Activated CD4-positive, alpha-beta T cell treated with anti-CD3 and anti-CD28 coated beads, Interleukin-2, amount 50 U/mL, for 24 hours (primary cell): ENCODE data around the gene ING5.

ENCODE experiments used
- DNase-seq, 2 donors: peaks; one replicate each; pipeline ENCODE4 v3.0.0-alpha.2; 2020; ENCODE audit warnings: low read depth in 1 of 2, low spot score in 1 of 2

The ING5 gene

GRCh38 chr2:241672243-241673188 lies 29.3 kb upstream of the ING5 start:
- DNase-seq = no peak

GRCh38 chr2:241673189-241673663 lies 28.6 kb upstream of the ING5 start:
- no peak for DNase-seq

DNA sequence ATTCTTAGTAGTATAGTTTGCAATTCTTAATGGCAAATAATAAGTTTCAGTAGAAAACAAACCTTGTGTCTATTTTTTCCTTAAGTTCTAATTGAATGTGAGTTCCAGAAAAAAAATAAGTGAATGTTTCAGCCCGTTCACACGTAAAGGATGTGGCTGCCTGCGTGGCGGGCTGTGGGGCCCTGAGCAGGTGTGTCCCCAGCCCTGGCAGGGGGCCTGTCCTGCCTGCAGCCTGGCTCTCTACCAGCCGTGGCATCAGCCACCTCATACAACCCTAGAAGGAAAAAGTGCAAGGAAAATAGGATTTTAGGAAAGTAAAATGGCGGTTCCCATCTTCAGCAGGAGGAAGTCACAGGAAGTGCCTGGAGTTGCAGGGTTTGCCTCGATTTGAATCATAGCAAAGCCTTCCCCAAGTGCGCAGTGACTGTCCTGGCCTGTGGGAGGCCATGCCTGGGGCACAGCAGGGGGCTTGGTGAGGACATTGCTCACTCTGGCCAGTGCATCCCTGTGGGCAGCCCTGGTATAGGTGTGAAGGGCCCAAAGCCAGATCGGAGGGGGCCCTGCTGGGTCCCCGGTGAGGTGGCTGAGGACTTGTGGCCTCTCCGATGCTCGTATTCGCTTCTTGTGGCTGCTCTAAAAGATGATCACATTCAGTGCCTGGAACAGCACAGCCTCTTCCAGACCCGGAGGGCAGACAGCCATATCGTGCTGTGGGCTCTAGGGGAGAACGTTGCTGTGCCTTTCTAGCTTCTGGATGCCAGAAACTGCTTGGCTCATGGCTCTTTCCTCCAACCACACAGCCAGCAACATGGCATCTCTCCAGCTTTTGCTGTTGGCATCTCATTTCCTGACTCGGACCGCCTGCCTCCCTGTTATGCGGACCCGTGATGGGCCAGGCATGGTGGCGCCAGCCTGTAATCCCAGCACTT lies 27.8 kb upstream of the ING5 start:
- DNase-seq = no peak

- no peak for DNase-seq
Observed at GRCh38 chr2:241675885-241676284, 26.0 kb upstream of the ING5 start.

GRCh38 chr2:241676665-241677064 lies 25.2 kb upstream of the ING5 start:
- no peak for DNase-seq

DNA sequence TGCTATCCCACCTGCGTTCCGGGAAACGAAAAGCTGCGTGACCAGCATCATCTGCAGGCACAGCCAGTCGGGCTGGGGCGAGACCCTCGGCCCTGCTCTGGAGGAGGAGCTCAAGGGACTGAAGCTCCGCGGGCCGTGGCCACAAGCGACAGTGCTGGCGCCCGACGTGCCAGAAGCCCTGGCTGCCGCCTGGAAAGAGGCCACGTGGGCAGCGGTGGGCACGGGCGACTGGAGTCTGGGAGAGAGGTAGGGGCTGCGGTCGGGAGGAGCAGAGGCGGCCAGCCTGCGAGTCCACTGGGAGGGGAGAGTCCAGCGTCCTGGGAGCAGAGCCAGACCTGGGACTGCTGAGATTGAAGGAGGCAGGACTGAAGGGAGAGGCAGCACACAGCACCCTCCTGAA lies 24.4 kb upstream of the ING5 start:
- no peak for DNase-seq

GRCh38 chr2:241678307-241678706 lies 23.5 kb upstream of the ING5 start:
- DNase-seq = no peak

DNA sequence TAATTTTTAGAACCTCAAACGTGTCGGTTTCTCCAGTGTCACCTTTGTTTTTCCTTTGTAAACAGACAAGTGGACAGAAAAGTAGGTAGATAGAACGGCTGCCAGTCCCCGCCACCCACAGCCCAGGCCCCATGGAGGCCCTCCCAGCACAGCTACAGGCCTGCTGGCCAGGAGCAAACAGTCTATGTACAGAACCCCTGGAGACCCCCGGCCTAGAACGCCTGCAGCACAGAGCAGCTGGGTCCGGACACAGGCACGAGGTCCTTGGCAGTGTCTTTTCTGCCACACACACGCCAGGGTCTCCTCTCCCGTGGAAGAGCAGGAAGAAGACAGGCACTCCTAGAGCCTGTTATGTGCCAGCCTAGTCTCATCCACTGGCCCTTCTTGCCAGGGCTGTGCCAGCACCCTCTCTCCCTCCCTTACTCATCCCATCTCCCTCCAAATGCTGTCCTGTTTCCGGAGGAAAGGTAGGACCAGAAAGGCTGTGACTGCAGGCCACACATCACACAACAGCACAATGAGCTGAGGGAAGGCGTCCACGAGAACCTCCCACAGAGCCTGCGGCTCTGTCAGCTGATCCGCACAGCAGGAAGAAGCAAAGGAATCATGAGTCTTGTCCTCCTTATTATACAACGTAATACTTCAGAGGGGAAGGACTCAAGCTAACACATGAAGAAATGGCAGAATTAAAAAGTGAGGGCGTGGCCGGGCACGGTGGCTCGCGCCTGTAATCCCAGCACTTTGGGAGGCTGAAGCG lies 22.9 kb upstream of the ING5 start:
- DNase-seq = no peak

GRCh38 chr2:241680044-241680443 lies 21.8 kb upstream of the ING5 start:
- DNase-seq = no peak

DNA sequence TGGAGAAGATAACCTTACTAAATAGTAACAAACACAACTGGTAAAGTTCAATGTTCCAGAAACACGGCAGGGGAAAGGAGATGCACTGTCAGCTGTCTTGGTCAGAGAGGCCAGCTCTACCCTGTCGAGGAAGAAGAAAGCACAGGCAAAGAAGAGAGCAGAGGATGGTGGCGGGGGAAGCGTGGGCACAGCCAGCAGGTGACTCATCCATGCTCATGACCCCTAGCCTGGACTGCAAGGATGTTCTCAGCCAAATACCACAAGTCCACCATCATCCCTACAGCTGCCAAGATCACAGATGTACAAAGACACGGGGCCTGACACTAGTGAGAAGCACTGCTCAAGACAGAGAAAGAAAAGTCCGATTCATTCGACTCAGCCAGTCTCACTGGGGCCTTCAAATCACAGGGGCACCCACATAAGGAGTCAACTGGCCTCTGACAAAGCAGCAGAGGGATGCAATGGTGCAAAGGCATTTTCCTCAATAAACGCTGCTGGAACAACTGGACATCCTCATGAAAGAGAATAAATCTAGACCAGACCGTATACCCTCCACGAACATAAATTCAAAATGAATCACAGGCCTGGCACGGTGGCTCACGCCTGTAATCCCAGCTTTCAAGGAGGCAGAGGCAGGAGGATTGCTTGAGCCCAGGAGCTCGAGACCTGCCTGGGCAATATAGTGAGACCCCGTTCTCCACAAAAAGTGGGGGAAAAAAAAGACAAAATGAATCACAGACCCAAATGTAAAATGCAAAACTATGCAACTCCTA lies 20.8 kb upstream of the ING5 start:
- DNase-seq = no peak

DNA sequence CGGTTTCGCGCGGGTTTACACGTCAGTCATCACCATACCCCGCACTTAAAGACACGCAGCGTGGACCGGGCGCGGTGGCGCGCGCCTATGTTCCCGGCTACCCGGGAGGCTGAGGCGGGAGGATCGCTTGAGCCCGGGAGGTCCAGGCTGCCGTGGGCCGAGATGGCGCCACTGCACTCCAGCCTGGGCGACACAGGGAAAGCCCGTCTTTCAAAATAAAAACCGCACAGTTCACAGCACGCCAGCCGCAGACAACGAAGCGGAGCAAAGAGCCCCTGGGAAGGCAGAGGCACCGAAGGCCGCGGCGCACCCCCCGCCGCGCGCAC lies 15.6 kb upstream of the ING5 start:
- no peak for DNase-seq

DNA sequence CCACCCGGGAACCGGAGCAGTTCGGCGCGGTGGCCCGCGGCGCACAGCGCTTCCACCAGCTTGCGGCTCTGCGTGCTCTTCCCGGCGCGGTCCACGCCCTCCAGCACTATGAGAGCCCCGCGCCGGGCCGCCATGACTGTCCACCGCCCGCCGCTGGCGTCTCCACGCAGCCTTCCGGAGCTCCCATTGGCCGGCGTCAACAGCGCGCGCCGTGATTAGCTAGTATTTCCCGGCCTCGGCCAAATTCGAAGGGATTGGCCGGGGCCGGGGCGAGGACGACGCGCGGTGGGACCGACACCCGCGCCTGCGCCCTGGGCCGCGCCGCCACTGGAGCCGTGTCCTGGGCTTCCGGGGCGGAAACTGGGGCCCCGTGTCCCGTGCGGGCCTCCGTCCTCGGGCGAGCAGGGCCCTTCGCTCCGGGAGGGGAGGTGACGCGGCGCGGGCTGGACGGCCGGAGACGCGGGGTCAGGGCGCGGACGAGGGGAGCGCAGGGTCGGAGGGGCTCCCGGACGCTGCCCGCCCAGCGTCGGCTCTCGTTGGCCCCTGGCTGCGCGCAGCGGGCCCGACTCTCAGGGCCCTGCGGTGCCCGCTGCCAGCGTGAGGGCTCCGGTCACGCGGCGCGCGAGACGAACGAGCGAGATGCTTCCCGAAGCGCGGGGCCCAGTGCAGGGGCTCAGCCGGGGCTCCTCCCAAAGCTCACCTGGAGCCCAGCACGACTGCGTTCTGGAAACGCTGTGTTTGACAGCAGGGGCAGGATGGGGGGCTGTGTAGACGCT lies 15.0 kb upstream of the ING5 start, which contains the start of gene DTYMK:
Gene DTYMK (minus strand): TSS at position 166 of the 776 bp plus-strand sequence. CDS start 32 bp downstream, at position 134.
- DNase-seq = peak; percentile 85 to 91

GRCh38 chr2:241689306-241689705 lies 12.5 kb upstream of the ING5 start:
- no peak for DNase-seq

DNA sequence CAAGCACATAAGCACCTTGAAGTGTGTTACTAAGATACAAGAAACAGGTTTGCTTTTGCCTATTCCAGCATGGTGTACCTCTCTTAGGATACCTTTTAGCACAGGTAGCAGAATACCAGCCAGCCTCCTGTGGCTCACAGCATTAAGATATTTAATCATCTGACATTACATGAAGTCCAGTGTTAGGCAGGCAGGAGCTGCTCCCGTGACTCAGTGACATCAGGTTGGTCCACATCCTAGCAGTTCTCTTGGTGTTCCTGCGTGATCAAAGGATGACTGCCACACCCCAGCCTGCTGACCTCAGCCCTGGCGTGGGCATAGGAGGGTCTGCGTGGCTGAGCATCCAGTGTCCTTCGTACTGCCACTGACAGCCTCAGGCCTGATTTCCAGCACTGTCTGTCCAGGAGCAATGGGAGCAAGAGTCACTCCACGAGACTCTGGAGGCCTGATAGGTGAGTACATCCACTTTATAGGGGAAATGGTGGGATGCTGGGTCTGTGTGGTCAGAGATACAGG lies 11.6 kb upstream of the ING5 start:
- DNase-seq = no peak

GRCh38 chr2:241692448-241692847 lies 9.4 kb upstream of the ING5 start:
- DNase-seq = no peak

DNA sequence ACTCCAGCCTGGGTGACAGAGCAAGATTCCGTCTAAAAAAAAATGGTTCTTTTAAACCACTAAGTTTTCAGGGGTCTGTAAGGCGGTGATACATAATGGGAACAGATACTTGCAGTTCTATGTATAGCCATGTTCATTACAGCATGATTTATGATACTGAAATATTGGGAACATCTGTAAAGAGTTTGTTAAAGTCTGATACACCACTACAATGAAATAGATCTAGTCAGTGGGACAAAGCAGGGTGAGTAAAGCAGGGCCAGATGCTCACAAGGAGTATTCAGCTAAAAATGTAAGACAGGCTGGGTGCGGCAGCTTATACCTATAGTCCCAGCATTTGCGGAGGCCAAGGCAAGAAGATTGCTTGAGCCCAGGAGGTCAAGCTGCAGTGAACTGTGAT lies 6.2 kb upstream of the ING5 start:
- no peak for DNase-seq

- no peak for DNase-seq
Observed at GRCh38 chr2:241701149-241701398, 765 bp upstream of the ING5 start.

- DNase-seq = peak; percentile 82 to 83
Observed at GRCh38 chr2:241702155-241703031, 554 bp downstream of the ING5 start.
